ENCODE results near the gene INSRR.

The INSRR gene

DNA sequence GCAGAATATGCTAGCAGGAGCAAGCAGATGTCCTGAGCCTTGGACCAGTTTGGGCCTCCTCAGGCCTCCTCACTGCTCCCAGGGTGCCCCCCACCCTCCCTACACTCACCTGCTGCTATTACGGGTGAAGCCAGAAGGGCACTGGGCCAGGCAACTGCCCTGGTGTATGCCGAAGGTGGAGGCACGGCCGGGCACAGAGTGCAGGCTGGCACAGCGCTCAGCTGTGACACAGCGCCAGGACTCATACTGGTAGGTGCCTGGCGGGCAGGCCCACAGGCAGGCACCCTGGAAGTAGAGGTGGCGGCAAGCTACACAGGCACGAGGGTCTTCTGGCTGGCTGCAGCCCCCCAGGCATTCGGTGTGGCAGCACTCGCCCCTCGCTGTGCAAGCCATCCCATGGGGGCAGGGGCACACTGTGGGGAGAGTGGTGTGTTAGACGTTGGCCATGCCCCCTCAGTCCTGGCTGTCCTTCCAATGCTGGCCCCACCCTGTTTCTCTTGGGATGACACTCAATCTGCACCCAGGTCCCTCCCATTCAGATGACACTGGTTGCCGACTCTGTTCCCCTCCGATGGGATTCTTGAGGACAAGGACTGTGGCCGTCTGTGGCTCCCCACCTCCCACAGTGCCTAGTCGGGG is 7.0 kb downstream of the INSRR start:
- in situ Hi-C loops (cut with MboI; ENCODE audit: low pct_unique_long_range_greater_than_20kb, low sequenced_read_pairs, unreplicated experiment) = loop anchor here (25.0 kb wide), 1 partner anchor 140 kb away; the partner anchor contains the start of gene CRABP2
- no peak for DNase-seq (ENCODE audit: low spot score)
- TF ChIP-seq, protein P1, sequence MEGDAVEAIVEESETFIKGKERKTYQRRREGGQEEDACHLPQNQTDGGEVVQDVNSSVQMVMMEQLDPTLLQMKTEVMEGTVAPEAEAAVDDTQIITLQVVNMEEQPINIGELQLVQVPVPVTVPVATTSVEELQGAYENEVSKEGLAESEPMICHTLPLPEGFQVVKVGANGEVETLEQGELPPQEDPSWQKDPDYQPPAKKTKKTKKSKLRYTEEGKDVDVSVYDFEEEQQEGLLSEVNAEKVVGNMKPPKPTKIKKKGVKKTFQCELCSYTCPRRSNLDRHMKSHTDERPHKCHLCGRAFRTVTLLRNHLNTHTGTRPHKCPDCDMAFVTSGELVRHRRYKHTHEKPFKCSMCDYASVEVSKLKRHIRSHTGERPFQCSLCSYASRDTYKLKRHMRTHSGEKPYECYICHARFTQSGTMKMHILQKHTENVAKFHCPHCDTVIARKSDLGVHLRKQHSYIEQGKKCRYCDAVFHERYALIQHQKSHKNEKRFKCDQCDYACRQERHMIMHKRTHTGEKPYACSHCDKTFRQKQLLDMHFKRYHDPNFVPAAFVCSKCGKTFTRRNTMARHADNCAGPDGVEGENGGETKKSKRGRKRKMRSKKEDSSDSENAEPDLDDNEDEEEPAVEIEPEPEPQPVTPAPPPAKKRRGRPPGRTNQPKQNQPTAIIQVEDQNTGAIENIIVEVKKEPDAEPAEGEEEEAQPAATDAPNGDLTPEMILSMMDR (IDR thresholded peaks at IDR 0.05; ENCODE audit: extremely low read depth, insufficient read depth, missing control alignments) = no peak

DNA sequence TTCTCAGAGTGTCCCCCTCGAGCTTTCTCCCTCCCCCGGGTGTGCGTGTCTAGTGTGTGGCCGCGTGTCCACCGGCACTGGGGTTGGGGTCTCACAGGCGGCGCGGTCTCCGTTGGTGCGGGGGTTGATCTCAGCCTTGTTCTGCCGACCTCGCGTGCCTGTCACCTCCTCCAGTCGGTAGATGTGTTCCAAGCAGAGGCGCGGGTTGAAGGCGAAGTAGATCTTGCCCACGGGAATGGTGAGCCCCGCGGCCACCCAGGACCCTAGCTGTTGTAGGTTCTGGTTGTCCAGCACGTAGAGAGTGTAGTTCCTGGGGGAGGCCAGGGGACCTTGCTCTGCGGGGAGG is 9.8 kb downstream of the INSRR start:
- TF ChIP-seq, protein P1 (IDR thresholded peaks at IDR 0.05; ENCODE audit: extremely low read depth, insufficient read depth, missing control alignments) = no peak
- peak; percentile 21 for DNase-seq (ENCODE audit: low spot score)
- in situ Hi-C loops (cut with MboI; ENCODE audit: low pct_unique_long_range_greater_than_20kb, low sequenced_read_pairs, unreplicated experiment) = no loop called here

DNA sequence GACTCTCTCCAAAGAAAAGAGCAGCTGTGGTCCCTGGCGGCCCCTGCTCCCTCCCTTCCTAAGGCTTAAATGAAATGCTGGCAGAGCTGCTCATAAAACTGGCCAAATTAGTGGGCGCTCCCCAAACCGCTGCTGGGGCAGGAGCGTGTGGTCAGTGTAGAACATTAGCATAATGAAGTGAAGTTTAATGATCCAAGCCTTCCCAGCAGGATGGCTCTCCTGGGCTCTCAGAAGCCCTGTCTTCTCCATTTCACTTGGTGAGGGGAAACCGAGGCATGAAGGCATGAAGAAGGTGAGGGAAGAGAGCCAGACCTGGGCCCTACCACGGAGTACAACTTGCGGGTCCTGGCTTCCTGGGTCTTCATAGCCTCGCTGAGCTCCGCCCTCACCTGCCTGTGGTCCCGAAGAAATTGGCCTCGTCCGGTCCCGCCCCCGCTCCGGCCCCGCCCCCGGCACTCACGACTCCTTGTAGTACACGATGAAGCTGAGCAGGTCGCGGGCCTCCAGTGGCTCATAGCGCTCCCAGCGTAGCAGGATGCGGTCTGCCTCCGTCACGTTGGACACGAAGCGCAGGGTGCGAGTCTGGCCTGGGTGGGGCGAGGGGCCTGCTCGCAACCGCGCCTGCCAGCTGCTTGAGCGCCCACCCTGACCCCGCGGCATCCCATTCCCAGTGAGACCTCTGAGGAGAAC is 10.3 kb downstream of the INSRR start:
- in situ Hi-C loops (cut with MboI; ENCODE audit: low pct_unique_long_range_greater_than_20kb, low sequenced_read_pairs, unreplicated experiment) = no loop called here
- peak; percentile 48 for DNase-seq (ENCODE audit: low spot score)
- TF ChIP-seq, protein P1 (IDR thresholded peaks at IDR 0.05; ENCODE audit: extremely low read depth, insufficient read depth, missing control alignments) = no peak

DNA sequence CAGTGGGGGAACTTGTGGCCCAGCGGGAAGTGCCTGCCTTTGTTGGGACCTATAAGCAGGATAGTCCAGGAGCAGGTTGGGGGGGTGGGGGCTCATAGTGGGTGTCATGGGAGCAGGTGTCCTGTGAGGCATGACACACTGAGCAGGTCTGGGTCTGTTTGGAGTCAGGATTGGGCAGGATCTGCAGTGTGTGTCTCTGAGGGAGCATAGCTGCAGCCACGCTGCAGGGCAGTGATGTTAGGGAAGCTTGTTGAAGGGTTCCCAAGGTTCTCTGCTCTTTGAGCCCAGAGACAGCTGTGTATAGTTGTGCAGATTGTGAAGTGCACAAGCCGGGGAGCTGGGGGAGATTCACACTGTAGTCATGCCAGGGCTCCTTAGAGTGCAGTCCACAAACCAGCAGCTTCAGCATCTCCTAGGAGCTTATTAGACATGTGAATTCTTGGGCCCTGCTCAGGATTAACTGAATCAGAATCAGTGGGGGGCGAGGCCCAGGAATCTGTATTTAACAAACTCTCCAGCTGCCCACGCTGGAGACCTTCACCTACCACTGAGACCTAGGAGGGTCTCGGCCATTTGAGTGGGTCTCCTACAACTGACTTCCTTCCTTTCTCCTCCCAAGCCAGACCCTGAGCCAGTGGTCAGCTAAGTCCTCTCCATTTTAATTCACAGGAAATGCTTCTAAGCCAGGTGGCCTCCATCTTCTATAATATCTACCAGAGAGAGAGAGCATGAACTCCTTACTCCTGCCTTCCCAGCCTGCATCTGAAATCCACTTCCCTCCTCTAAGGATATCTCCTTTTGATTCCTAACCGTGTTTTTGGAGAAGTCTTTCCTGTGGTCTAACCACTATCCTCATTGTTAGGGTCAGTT is 11.1 kb downstream of the INSRR start:
- TF ChIP-seq, protein P1 (IDR thresholded peaks at IDR 0.05; ENCODE audit: extremely low read depth, insufficient read depth, missing control alignments) = no peak
- peak; percentile 25 for DNase-seq (ENCODE audit: low spot score)
- in situ Hi-C loops (cut with MboI; ENCODE audit: low pct_unique_long_range_greater_than_20kb, low sequenced_read_pairs, unreplicated experiment) = no loop called here

DNA sequence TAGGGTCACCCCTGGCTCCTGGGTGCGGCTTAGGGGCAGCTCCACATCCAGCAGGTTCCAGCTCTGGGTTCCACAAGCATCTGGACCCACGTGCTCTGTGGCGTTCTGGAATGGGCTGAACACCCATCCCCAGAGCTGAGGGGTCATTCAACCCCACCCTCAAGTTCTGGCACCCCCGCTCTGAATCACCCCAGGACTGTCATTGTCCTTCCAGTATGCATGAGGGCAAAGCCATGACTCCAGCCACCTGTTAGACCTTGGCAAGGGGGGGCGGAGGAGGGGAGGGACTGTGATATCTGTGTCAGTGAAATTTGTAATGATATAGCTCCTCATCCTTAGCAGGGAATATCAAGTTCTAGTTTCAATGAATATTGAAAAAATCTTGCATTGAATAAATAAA is 12.3 kb downstream of the INSRR start:
- TF ChIP-seq, protein P1 (IDR thresholded peaks at IDR 0.05; ENCODE audit: extremely low read depth, insufficient read depth, missing control alignments) = no peak
- in situ Hi-C loops (cut with MboI; ENCODE audit: low pct_unique_long_range_greater_than_20kb, low sequenced_read_pairs, unreplicated experiment) = no loop called here
- DNase-seq (ENCODE audit: low spot score) = peak; percentile 17

DNA sequence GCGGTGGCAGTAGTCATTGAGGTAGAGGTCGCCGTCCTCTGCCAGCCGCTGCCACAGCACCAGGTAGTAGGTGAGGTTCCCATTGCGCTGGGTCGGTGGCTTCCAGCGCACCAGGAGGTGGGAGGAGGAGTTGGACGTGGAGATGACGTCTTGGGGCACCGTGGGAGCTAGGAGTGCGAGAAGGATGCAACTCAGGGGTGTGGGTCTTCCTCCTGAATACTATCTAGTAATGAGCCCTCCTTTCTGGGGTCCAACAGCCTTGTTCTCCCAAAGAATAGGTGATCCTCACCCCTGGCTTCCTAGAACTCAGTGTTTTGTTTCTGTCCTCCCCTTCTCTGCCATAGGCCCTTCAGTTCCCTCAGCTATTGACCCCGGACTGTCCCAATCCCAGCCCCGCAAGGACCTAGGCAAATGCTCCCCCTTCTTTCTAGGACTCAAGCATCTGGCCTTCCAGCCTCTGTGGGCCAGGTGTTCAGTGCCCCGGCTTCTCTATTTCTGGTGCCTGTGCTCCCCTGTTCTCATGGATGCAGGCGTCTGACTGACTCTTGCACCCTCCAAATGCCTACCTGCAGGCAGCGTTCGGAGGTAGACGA is 12.9 kb downstream of the INSRR start:
- in situ Hi-C loops (cut with MboI; ENCODE audit: low pct_unique_long_range_greater_than_20kb, low sequenced_read_pairs, unreplicated experiment) = no loop called here
- DNase-seq (ENCODE audit: low spot score) = peak; percentile 24
- TF ChIP-seq, protein P1 (IDR thresholded peaks at IDR 0.05; ENCODE audit: extremely low read depth, insufficient read depth, missing control alignments) = no peak

All from GM13977 (cell line).